ENCODE measurements around the gene TMPRSS9. TPM values are rescaled to one million over a fixed set of nuclear protein-coding genes. Genes with fewer than 3 reads are reported as not detected.

Gene TMPRSS9
- polyA plus RNA-seq, 1 donor (not counting 4 experiments of a cell fraction or from before 2014, with no cell fraction given), result not detected

DNA sequence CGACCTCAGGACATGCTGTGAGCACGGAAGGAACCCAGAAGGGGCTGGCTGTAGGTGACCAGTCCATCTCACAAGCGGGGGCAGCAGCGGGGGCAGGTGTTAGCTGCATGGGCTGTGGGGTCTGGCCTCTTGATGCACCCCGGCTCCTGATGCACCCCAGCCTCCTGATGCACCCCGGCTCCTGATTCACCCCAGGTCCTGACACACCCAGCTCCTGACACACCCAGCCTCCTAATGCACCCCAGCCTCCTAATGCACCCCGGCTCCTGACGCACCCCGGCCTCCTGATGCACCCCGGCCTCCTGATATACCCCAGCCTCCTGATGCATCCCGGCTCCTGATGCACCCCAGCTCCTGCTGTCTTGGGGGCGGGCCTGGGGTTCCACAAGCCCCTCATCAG lies 39.1 kb upstream of the TMPRSS9 start:
- H3K27me3 ChIP-seq (ENCODE audit: control insufficient read depth, extremely low read depth, insufficient read depth, low read length), result no peaks in the 10 kb centered on the region
- no peak overlapping the region for H3K4me2 ChIP-seq (ENCODE audit: control insufficient read depth, extremely low read depth, insufficient read depth, low read depth, low read length)
- no peak overlapping the region for H2AFZ ChIP-seq (ENCODE audit: control insufficient read depth, low read length)
- peaks cover 2% of the 10 kb centered on the region for H3K4me1 ChIP-seq (ENCODE audit: control insufficient read depth, extremely low read depth, insufficient read depth, low read length)
- H3K79me2 ChIP-seq (ENCODE audit: control insufficient read depth, insufficient read depth, low read length), result peaks cover 16% of the 10 kb centered on the region
- no peak for TF ChIP-seq EZH2 (IDR thresholded peaks at IDR 0.05; ENCODE audit: low read length)
- TF ChIP-seq, protein P1, sequence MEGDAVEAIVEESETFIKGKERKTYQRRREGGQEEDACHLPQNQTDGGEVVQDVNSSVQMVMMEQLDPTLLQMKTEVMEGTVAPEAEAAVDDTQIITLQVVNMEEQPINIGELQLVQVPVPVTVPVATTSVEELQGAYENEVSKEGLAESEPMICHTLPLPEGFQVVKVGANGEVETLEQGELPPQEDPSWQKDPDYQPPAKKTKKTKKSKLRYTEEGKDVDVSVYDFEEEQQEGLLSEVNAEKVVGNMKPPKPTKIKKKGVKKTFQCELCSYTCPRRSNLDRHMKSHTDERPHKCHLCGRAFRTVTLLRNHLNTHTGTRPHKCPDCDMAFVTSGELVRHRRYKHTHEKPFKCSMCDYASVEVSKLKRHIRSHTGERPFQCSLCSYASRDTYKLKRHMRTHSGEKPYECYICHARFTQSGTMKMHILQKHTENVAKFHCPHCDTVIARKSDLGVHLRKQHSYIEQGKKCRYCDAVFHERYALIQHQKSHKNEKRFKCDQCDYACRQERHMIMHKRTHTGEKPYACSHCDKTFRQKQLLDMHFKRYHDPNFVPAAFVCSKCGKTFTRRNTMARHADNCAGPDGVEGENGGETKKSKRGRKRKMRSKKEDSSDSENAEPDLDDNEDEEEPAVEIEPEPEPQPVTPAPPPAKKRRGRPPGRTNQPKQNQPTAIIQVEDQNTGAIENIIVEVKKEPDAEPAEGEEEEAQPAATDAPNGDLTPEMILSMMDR (optimal IDR thresholded peaks at IDR 0.05 in 1 of 3, IDR thresholded peaks at IDR 0.05 in 1 of 3, conservative IDR thresholded peaks at IDR 0.05 in 1 of 3; ENCODE audit: extremely low read depth in 1 of 3, insufficient read depth in 2 of 3, low read length in 3 of 3), result no peak
- dilution Hi-C loops (cut with MboI; ENCODE audit: extremely low pct_ligation_motif_present, low sequenced_read_pairs), result no loop called here
- DNase-seq (ENCODE audit: low read depth, low spot score), result no peak
- no peaks in the 10 kb centered on the region for H3K9me1 ChIP-seq (ENCODE audit: control insufficient read depth, extremely low read depth, insufficient read depth, low read length)
- no peak overlapping the region for H3K27ac ChIP-seq (ENCODE audit: control insufficient read depth, insufficient read depth, low read length)
- H3K9me3 ChIP-seq (ENCODE audit: control insufficient read depth, low read depth, low read length), result no peaks in the 10 kb centered on the region
- H3K36me3 ChIP-seq (ENCODE audit: control insufficient read depth in 2 of 2, extremely low read depth in 1 of 2, insufficient read depth in 2 of 2, low read length in 2 of 2), result peaks cover 6 to 15% of the 10 kb centered on the region in 2 experiments
- no peak for FAIRE-seq
- H3K4me3 ChIP-seq (ENCODE audit: control insufficient read depth in 2 of 3, extremely low read depth in 1 of 3, insufficient read depth in 2 of 3, low read depth in 1 of 3, low read length in 3 of 3), result no peak overlapping the region
- H4K20me1 ChIP-seq (ENCODE audit: control insufficient read depth, extremely low read depth, insufficient read depth, low read length), result no peaks in the 10 kb centered on the region
- H3K9ac ChIP-seq (ENCODE audit: control insufficient read depth, extremely low read depth, insufficient read depth, low read length), result no peak overlapping the region

GRCh38 chr19:2321565-2322283 lies 38.3 kb upstream of the TMPRSS9 start:
- no peak overlapping the region for H3K9ac ChIP-seq (ENCODE audit: control insufficient read depth, extremely low read depth, insufficient read depth, low read length)
- H2AFZ ChIP-seq (ENCODE audit: control insufficient read depth, low read length), result no peak overlapping the region
- H3K4me1 ChIP-seq (ENCODE audit: control insufficient read depth, extremely low read depth, insufficient read depth, low read length), result peaks cover 4% of the 10 kb centered on the region
- peaks cover 7 to 16% of the 10 kb centered on the region in 2 experiments for H3K36me3 ChIP-seq (ENCODE audit: control insufficient read depth in 2 of 2, extremely low read depth in 1 of 2, insufficient read depth in 2 of 2, low read length in 2 of 2)
- no peak overlapping the region for H3K4me2 ChIP-seq (ENCODE audit: control insufficient read depth, extremely low read depth, insufficient read depth, low read depth, low read length)
- no peaks in the 10 kb centered on the region for H3K27me3 ChIP-seq (ENCODE audit: control insufficient read depth, extremely low read depth, insufficient read depth, low read length)
- dilution Hi-C loops (cut with MboI; ENCODE audit: extremely low pct_ligation_motif_present, low sequenced_read_pairs), result no loop called here
- no peak overlapping the region for H3K4me3 ChIP-seq (ENCODE audit: control insufficient read depth in 2 of 3, extremely low read depth in 1 of 3, insufficient read depth in 2 of 3, low read depth in 1 of 3, low read length in 3 of 3)
- TF ChIP-seq EZH2 (IDR thresholded peaks at IDR 0.05; ENCODE audit: low read length), result no peak
- TF ChIP-seq, protein P1 (optimal IDR thresholded peaks at IDR 0.05 in 1 of 3, IDR thresholded peaks at IDR 0.05 in 1 of 3, conservative IDR thresholded peaks at IDR 0.05 in 1 of 3; ENCODE audit: extremely low read depth in 1 of 3, insufficient read depth in 2 of 3, low read length in 3 of 3), result no peak
- FAIRE-seq (no peak), DNase-seq (ENCODE audit: low read depth, low spot score) (no peak)
- no peaks in the 10 kb centered on the region for H4K20me1 ChIP-seq (ENCODE audit: control insufficient read depth, extremely low read depth, insufficient read depth, low read length)
- H3K27ac ChIP-seq (ENCODE audit: control insufficient read depth, insufficient read depth, low read length), result no peak overlapping the region
- no peaks in the 10 kb centered on the region for H3K9me3 ChIP-seq (ENCODE audit: control insufficient read depth, low read depth, low read length)
- peaks cover 22% of the 10 kb centered on the region for H3K79me2 ChIP-seq (ENCODE audit: control insufficient read depth, insufficient read depth, low read length)
- H3K9me1 ChIP-seq (ENCODE audit: control insufficient read depth, extremely low read depth, insufficient read depth, low read length), result no peaks in the 10 kb centered on the region
